NB4 (cell line): Measurements from ENCODE around the gene XIST.

Experiments used
- CTCF ChIP-seq: IDR thresholded peaks from one replicate; pipeline ENCODE4 v1.5.1; 2012; ENCODE audit warnings: low read depth, low read length
- POLR2A ChIP-seq: IDR thresholded peaks from 2 replicates; pipeline ENCODE4 v1.6.1; 2011; ENCODE audit warnings: mild to moderate bottlenecking; ENCODE audit not compliant: insufficient read length; ENCODE audit errors: extremely low read depth

- TF ChIP-seq CTCF = no peak
- TF ChIP-seq POLR2A = no peak
These were observed 29.7 kb downstream of the XIST start for GRCh38 chrX:73822775-73823174.
